ENCODE results near the gene EXTL1. TPM values are rescaled to one million over a fixed set of nuclear protein-coding genes. Genes with fewer than 3 reads are reported as not detected.
"Not testable (repeated sequence)": the region's sequence is repeated elsewhere in the genome, so short reads cannot be mapped to it uniquely, and the experiment has no call there.

The EXTL1 gene
- under 0.01 TPM in 2 replicates for total RNA-seq

- DNase-seq (ENCODE audit: low read depth in 2 of 2) = peak in 1 of 2 donors; percentile 30
Observed at GRCh38 chr1:26021647-26022403, at the start of gene EXTL1. Gene EXTL1, plus strand, starts transcription at chr1:26021775. Its CDS starts 872 bp downstream, at chr1:26022647.

GRCh38 chr1:25971811-25972180, 49.8 kb upstream of the EXTL1 start:
- DNase-seq (ENCODE audit: low read depth in 2 of 2) = no peak

GRCh38 chr1:25973610-25974321, 47.8 kb upstream of the EXTL1 start:
- no peak for DNase-seq (ENCODE audit: low read depth in 2 of 2)

- no peak for DNase-seq (ENCODE audit: low read depth in 2 of 2)
Observed at GRCh38 chr1:25977801-25978200, 43.8 kb upstream of the EXTL1 start.

- no peak for DNase-seq (ENCODE audit: low read depth in 2 of 2)
Observed at GRCh38 chr1:25978403-25978802, 43.2 kb upstream of the EXTL1 start.

- DNase-seq (ENCODE audit: low read depth in 2 of 2) = no peak
Observed at GRCh38 chr1:25979210-25979609, 42.4 kb upstream of the EXTL1 start.

GRCh38 chr1:25985171-25985570, 36.4 kb upstream of the EXTL1 start:
- DNase-seq (ENCODE audit: low read depth in 2 of 2) = peak; percentile 10 to 12

- no peak for DNase-seq (ENCODE audit: low read depth in 2 of 2)
Observed at GRCh38 chr1:25985670-25986069, 35.9 kb upstream of the EXTL1 start.

GRCh38 chr1:25986773-25987172, 34.8 kb upstream of the EXTL1 start:
- not testable (repeated sequence) for DNase-seq (ENCODE audit: low read depth in 2 of 2)

GRCh38 chr1:25987951-25988350, 33.6 kb upstream of the EXTL1 start:
- DNase-seq (ENCODE audit: low read depth in 2 of 2) = no peak

GRCh38 chr1:25989440-25990234, 31.9 kb upstream of the EXTL1 start:
- peak in 1 of 2 donors; percentile 65 for DNase-seq (ENCODE audit: low read depth in 2 of 2)

- DNase-seq (ENCODE audit: low read depth in 2 of 2) = no peak
Observed at GRCh38 chr1:25990251-25990650, 31.3 kb upstream of the EXTL1 start.

GRCh38 chr1:25990702-25991395, 30.7 kb upstream of the EXTL1 start:
- peak in 1 of 2 donors; percentile 82 for DNase-seq (ENCODE audit: low read depth in 2 of 2)

GRCh38 chr1:25991937-25992688, 29.5 kb upstream of the EXTL1 start:
- peak in 1 of 2 donors; percentile 96 for DNase-seq (ENCODE audit: low read depth in 2 of 2)

GRCh38 chr1:25992689-25993171, 28.8 kb upstream of the EXTL1 start:
- no peak for DNase-seq (ENCODE audit: low read depth in 2 of 2)

- no peak for DNase-seq (ENCODE audit: low read depth in 2 of 2)
Observed at GRCh38 chr1:25993197-25993951, 28.2 kb upstream of the EXTL1 start.

GRCh38 chr1:25994402-25995150, 27.0 kb upstream of the EXTL1 start:
- DNase-seq (ENCODE audit: low read depth in 2 of 2) = peak in 1 of 2 donors; percentile 18

- DNase-seq (ENCODE audit: low read depth in 2 of 2) = peak; percentile 36 to 73
Observed at GRCh38 chr1:25996966-25997827, 24.4 kb upstream of the EXTL1 start.

All from lung microvascular endothelial cell (primary cell).